RWPE2 (cell line): ENCODE measurements around the gene NFYA.

Source experiments
- ATAC-seq: fragments of 200-7000 bp; cut with Tn5 transposase; 3 replicates; pipeline ENCODE4 v1.9.1; 2021; ENCODE audit warnings: low read depth
- DNase-seq: peaks from one replicate; pipeline ENCODE4 v3.0.0-alpha.2; 2020; ENCODE audit warnings: low spot score
- H3K27ac ChIP-seq: fragments of 450-650 bp; 2 replicates; pipeline ENCODE4 v1.5.1; 2017; ENCODE audit warnings: mild to moderate bottlenecking; ENCODE audit not compliant: poor library complexity, severe bottlenecking
- H3K27me3 ChIP-seq: fragments of 250-450 bp; sonication (Bioruptor Pico); 2 replicates; pipeline ENCODE4 v1.5.1; 2021; ENCODE audit warnings: mild to moderate bottlenecking, moderate library complexity; ENCODE audit not compliant: insufficient read depth, poor library complexity, severe bottlenecking
- H3K36me3 ChIP-seq: fragments of 250-450 bp; sonication (Bioruptor Pico); 2 replicates; pipeline ENCODE4 v1.5.1; 2020; ENCODE audit warnings: low read depth, mild to moderate bottlenecking, moderate library complexity
- H3K4me1 ChIP-seq: fragments of 250-450 bp; sonication (Bioruptor Pico); 2 replicates; pipeline ENCODE4 v1.5.1; 2021; ENCODE audit warnings: mild to moderate bottlenecking, moderate library complexity; ENCODE audit not compliant: insufficient read depth, poor library complexity, severe bottlenecking
- H3K4me3 ChIP-seq: fragments of 250-450 bp; sonication (Bioruptor Pico); 2 replicates; pipeline ENCODE4 v1.5.1; 2021; ENCODE audit warnings: mild to moderate bottlenecking, moderate library complexity; ENCODE audit not compliant: severe bottlenecking
- H3K9me3 ChIP-seq: fragments of 250-450 bp; sonication (Bioruptor Pico); 2 replicates; pipeline ENCODE4 v1.5.1; 2021; ENCODE audit warnings: mild to moderate bottlenecking, moderate library complexity; ENCODE audit not compliant: severe bottlenecking
- TF ChIP-seq, protein P1 (sequence below): fragments of 450-650 bp; IDR thresholded peaks from one replicate; pipeline ENCODE4 v1.5.1; 2017; ENCODE audit warnings: mild to moderate bottlenecking, moderate library complexity; ENCODE audit not compliant: poor library complexity, severe bottlenecking

The NFYA gene

DNA sequence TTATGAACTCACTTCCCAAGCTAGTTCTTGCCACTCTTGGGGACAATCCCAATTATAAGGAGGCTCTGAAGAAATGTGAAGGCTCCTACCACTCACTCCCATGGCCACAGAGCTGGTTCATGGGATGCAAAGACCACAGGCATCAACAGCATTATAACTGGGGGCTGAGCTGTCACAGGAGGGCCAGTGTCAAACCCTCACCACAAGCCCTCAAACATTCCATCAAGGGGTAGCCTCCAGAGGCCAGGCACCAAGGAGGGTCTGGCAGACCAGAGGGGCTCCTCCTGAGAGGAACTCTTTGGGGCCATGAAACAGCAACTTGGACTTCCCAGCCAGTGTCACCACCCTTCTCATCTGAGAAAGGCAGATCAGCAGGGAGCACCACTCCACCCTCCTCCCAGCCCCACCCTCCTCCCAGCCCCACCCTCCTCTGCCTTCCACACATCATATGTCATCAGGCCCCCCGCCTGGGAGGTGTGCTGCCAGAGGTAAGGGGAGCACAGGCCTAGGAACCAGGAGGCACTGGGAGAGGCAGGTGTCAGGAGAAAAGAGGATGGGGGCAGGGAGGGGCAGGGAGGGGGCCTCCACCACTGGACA, 31.7 kb upstream of the NFYA start:
- peak overlapping the region; percentile 23 for H3K27ac ChIP-seq
- TF ChIP-seq, protein P1, sequence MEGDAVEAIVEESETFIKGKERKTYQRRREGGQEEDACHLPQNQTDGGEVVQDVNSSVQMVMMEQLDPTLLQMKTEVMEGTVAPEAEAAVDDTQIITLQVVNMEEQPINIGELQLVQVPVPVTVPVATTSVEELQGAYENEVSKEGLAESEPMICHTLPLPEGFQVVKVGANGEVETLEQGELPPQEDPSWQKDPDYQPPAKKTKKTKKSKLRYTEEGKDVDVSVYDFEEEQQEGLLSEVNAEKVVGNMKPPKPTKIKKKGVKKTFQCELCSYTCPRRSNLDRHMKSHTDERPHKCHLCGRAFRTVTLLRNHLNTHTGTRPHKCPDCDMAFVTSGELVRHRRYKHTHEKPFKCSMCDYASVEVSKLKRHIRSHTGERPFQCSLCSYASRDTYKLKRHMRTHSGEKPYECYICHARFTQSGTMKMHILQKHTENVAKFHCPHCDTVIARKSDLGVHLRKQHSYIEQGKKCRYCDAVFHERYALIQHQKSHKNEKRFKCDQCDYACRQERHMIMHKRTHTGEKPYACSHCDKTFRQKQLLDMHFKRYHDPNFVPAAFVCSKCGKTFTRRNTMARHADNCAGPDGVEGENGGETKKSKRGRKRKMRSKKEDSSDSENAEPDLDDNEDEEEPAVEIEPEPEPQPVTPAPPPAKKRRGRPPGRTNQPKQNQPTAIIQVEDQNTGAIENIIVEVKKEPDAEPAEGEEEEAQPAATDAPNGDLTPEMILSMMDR, result no peak
- DNase-seq (no peak), ATAC-seq (no peak)
- H3K36me3 ChIP-seq, result no peaks in the 10 kb centered on the region
- H3K9me3 ChIP-seq, result no peaks in the 10 kb centered on the region
- no peaks in the 10 kb centered on the region for H3K27me3 ChIP-seq
- peaks cover 41% of the 10 kb centered on the region for H3K4me1 ChIP-seq
- no peak overlapping the region for H3K4me3 ChIP-seq

DNA sequence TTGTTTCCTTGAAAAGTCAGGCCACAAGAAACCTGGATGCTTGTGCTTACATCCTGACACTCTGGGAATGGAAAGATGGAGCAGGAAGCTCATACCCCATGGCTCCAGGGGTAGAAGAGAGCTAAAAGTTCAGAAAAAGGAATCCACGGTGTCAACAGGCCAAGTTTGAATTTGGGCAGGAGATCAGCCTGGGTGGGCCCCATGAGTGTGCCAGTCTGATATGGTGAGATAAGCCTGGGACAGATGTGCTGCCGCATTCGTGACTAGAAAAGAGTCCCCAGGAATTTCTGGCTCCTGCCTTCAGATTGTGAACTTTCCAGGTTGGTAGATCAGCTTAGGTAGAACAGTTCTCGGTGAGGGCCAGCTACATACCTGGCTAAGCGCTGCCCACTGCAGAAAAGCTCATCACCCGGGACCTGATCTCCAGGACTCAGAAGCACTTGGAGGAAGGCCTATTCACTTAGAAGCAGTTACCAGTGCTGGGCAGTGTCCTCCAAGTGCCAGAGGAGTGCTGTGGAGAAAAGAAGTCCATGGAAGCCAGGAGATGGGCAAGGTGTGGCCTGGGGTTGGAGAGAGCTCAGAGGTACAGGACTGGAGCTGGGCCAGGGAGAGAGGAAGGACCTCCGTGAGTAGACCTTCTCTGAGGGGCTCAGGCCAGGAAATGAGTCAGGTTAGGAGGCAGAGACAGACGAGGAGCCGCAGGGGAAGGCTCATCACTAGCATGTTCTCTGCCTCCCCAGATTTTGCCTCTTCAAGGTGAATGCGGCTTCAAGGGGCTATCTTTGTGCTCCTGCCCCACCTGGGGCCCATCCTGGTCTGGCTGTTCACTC, 30.3 kb upstream of the NFYA start, which contains the start of gene TSPO2:
TSS of gene TSPO2 (plus strand) at position 242 of the 830 bp plus-strand sequence. CDS start at position 761, 519 bp downstream.
- H3K4me3 ChIP-seq, result no peak within 1 kb of the TSS
- H3K27me3 ChIP-seq, result no peaks in the 10 kb centered on the region
- H3K4me1 ChIP-seq, result peaks cover 26% of the 10 kb centered on the region
- DNase-seq, result no peak
- no peaks in the 10 kb centered on the region for H3K36me3 ChIP-seq
- H3K9me3 ChIP-seq, result no peaks in the 10 kb centered on the region
- no peak within 1 kb of the TSS for H3K27ac ChIP-seq
- TF ChIP-seq, protein P1, result no peak
- no peak for ATAC-seq

DNA sequence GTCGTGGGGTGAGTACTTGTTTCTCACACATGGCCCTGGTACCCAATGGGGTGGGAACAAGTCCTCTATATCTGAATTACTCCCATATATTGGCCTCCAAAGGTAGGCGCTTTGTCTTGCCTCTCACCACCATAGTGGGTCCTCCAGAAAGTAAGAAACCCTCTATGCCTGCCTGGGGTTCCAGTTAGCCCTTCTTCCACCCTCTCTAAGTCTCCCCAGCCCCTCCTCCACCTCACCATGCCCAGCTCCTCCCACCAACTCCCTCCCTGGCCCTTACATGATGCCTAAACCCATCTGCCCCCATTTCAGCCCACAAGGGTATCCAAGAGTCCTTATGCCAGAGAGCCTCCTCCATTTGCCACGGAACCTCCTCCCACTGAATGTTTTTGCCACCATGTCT, 29.6 kb upstream of the NFYA start:
- peaks cover 25% of the 10 kb centered on the region for H3K4me1 ChIP-seq
- no peak for ATAC-seq
- TF ChIP-seq, protein P1, result no peak
- no peaks in the 10 kb centered on the region for H3K27me3 ChIP-seq
- H3K4me3 ChIP-seq, result no peak overlapping the region
- H3K9me3 ChIP-seq, result no peaks in the 10 kb centered on the region
- H3K27ac ChIP-seq, result no peak overlapping the region
- no peaks in the 10 kb centered on the region for H3K36me3 ChIP-seq
- DNase-seq, result no peak

DNA sequence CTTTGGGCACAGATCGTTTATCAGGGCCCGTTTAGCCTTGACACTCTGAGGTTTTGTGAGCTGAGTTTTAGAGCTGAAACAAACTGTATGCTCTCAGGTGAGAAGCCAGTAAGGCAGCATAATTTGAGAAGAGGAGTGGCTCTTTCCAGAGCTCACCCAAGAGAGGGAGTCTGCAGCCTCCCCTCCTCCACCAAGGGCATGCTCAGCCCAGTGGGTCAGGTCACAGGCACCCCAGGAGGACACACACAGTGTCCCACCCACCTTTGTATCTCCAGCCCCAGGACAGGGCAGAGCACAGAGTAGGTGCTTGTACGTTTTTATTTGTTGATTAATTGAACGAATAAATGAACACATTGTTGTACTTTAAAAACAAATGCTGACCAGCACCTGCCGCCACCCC, 27.1 kb upstream of the NFYA start:
- TF ChIP-seq, protein P1, result no peak
- no peaks in the 10 kb centered on the region for H3K36me3 ChIP-seq
- H3K9me3 ChIP-seq, result no peaks in the 10 kb centered on the region
- H3K27me3 ChIP-seq, result no peaks in the 10 kb centered on the region
- no peak overlapping the region for H3K27ac ChIP-seq
- no peak for ATAC-seq
- no peak for DNase-seq
- H3K4me3 ChIP-seq, result no peak overlapping the region
- peaks cover 7% of the 10 kb centered on the region for H3K4me1 ChIP-seq

DNA sequence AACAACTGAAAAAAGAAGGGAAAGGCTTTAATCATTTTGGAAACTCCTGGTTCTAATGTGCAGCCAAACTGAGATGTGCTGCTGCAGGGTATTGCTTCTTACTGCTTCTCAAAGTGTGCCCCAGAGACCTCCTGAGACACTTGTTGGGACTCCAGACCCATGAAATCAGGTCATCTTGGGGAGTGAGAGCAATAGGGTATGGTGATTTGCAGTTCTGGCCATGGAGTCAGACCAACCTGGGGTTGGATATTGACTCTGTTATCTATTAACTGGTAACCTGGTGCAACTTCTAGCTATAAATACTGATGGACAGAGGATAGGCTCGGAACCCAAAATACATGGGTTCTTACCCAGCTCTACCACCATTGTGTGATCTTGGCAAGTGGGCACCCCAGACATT, 26.7 kb upstream of the NFYA start:
- no peaks in the 10 kb centered on the region for H3K27me3 ChIP-seq
- ATAC-seq, result no peak
- H3K9me3 ChIP-seq, result no peaks in the 10 kb centered on the region
- H3K27ac ChIP-seq, result no peak overlapping the region
- TF ChIP-seq, protein P1, result no peak
- DNase-seq, result no peak
- H3K4me3 ChIP-seq, result no peak overlapping the region
- H3K4me1 ChIP-seq, result peaks cover 2% of the 10 kb centered on the region
- no peaks in the 10 kb centered on the region for H3K36me3 ChIP-seq
